NCI-H2227 treated with DMSO at 0.1 percent for 48 hours (cell line): Measurements from ENCODE around the gene MAPRE3.
A peak's percentile ranks its signal among the peaks of the same experiment; 100 is the strongest.
"Not testable (repeated sequence)": the region's sequence is repeated elsewhere in the genome, so short reads cannot be mapped to it uniquely, and the experiment has no call there.

Source experiments
- DNase-seq: peaks from one replicate; lab custom pipeline; 2025; lab: John Stamatoyannopoulos, UW

Gene MAPRE3

GRCh38 chr2:27070653-27071276 lies 100.3 kb downstream of the MAPRE3 start:
- no peak for DNase-seq

GRCh38 chr2:27071277-27071989 lies 101.0 kb downstream of the MAPRE3 start, which contains the start of gene OST4:
Gene OST4 (minus strand): TSS chr2:27071654.
- DNase-seq = peak; percentile 82

GRCh38 chr2:27071990-27072830 lies 101.8 kb downstream of the MAPRE3 start:
- peak; percentile 12 for DNase-seq

- no peak for DNase-seq
Measured at GRCh38 chr2:27072920-27073319, 102.5 kb downstream of the MAPRE3 start.

GRCh38 chr2:27073782-27074181 lies 103.3 kb downstream of the MAPRE3 start:
- no peak for DNase-seq

DNA sequence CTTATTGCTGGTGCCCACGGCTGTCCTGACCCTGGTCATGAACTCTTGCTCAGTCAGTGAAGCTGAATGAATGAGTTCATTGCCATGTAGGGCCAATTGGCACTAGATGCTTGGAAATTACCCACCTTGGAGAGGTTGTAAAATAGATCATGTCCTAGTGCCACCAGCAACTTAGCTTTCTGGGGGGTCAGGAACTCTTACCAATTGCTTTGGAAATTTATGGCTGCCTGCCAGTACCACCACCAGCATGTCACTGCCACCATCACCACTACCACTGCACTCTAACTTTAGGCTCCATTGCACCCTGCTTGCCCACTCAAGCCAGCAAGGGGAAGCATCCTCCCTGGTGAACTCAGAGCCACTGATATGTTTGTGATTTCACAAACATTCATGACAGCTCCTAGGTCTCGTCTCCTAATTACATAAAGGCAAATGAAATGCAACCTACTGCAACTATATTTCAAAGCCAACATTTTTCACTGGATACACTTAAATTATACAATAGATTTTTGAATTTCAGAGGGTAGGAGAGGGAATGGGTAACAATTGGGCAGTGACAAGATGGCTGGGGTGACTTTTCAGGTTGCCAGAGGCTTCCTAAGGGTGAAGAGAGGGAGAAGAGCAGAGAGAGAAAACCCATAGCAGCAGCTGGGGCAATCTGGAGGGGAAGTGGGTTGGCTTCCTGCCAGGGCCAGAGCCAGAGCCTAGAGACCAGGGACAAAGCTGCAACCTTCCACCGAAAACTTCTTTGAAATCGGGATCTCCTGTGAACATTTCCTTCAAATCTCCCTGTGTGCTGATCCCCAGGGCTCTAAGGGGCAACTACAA lies 104.5 kb downstream of the MAPRE3 start:
- peak; percentile 10 for DNase-seq

DNA sequence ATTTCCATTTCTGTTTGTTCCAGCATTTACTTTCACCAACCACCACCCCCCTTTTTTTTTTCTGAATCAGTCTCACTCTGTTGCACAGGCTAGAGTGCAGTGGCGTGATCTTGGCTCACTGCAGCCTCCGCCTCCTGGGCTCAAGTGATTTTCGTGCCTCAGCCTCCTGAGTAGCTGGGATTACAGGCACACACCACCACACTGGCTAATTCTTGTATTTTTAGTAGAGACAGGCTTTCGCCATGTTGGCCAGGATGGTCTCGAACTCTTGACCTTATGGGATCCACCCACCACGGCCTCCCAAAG lies 105.1 kb downstream of the MAPRE3 start:
- DNase-seq = not testable (repeated sequence)

DNA sequence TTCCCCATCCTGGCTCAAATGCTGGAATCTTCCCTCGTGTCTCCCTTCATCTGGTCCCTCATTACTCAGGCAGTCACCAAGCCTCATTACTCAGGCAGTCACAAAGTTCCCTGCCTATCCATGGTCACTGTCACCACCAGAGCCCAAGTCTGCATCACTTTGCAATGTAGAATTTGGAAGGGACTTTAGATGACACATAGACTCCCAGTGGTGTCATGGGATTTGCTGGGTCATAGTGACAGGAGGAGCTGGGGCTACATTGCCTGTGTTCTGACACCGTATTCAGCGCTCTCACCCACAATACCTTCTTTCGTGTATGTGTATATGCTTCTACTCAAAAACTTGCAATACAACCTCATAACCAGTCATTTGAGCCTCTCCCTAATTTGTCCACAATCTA lies 105.9 kb downstream of the MAPRE3 start:
- DNase-seq = no peak
